Measurements from ENCODE around the gene SRSF3. TPM values are rescaled to one million over a fixed set of nuclear protein-coding genes. Genes with fewer than 3 reads are reported as not detected.
"Not testable (repeated sequence)": the region's sequence is repeated elsewhere in the genome, so short reads cannot be mapped to it uniquely, and the experiment has no call there.

The SRSF3 gene
- total RNA-seq, 1 donor from 2014 or later, result 285 TPM

DNA sequence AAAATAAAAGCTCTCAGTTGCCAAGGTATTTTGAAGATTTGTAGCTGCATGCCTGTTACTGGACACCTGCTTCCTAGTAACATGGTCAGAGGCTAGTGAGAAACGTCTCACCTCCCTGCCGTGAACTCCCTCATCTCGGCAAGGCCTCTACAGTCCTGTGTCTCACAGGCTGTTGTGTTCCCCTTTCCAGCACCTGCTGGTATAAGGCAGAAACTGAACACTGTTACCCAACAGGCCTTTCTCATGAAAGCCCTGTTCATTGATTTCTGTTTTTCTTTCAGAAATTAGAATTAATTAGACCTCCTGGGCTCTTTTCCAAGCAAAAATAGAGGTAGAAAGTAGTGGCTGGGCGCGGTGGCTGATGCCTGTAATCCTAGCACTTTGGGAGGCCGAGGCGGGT lies 17.6 kb upstream of the SRSF3 start:
- no peak for DNase-seq

DNA sequence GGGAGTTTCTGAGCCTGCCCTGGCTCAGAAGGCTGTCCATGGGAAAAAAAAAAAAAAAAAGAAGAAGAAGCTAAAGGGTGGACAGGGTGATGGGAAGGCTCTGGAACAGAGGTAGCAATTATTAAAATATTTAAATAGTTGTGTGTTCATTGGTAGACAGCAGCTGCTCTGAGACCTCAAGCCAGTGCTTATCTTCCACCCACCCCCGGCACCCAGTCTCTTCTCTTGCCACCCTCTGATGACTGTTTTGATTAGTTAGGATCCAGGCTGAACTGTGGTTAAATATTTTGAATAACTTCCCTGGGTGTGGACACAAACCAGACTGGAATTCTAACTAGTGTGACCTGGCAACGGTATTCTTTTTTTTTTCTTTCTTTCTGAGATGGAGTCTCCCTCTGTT lies 16.9 kb upstream of the SRSF3 start:
- DNase-seq, result peak; percentile 29

- no peak for DNase-seq
These were observed 16.1 kb upstream of the SRSF3 start for GRCh38 chr6:36578030-36578429.

DNA sequence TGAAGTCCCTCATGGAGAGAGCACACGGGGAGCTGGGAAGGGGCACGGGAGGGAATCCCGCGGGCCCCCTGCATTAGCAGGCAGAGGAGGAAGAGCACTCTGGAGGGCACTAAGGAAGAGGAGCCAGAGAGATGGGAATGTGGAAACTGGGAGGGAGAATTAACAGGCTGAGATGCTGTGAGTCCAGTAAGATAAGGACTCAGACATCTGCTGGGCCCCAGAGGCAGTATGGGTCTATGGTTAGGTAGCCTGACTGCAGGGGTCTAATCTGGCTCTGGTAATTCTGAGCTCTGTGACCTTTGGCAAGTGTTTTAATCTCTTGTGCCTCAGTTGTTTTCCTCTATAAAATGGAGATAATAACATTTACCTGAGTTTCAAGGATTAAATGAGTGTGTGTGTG lies 15.7 kb upstream of the SRSF3 start:
- no peak for DNase-seq

- DNase-seq, result no peak
These were observed 14.0 kb upstream of the SRSF3 start for GRCh38 chr6:36580184-36580526.

DNA sequence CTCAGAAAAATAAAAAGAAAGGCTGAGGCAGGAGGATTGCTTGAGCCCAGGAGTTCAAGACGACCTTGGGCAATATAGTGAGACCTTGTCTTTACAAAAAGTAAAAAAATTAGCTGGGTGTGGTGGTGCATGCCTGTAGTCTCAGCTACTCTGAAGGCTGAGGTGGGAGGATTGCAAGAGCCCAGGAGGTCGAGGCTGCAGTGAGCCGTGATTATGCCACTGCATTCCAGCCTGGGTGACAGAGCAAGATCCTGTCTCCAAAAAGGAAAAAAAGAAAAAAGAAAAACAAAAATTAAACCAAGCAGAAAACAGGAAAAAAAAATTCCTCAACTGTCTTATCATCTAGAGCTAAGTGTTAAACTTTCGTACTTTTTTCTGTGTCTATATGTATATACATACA lies 12.4 kb upstream of the SRSF3 start:
- DNase-seq, result no peak

DNA sequence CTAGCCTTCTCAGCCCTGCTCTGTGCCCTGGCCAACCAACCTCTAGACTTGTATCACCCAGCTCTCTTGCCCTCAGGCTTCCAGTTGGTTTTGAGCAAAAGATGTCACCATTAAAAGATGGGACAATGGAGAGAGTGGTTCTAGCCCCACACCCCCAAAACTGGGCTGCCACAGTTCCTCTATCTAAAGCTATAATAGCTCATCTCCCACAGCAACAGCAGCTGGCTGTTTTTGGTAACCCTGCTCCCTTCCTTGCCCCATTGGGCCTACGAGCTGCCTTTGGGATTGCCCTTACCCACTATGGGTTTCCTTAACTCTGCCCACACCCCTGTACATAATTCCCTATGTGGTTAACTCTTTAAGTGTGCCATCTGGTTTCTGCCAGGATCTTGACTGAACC lies 7.6 kb upstream of the SRSF3 start:
- no peak for DNase-seq

GRCh38 chr6:36589025-36589400 lies 5.1 kb upstream of the SRSF3 start:
- DNase-seq, result not testable (repeated sequence)

DNA sequence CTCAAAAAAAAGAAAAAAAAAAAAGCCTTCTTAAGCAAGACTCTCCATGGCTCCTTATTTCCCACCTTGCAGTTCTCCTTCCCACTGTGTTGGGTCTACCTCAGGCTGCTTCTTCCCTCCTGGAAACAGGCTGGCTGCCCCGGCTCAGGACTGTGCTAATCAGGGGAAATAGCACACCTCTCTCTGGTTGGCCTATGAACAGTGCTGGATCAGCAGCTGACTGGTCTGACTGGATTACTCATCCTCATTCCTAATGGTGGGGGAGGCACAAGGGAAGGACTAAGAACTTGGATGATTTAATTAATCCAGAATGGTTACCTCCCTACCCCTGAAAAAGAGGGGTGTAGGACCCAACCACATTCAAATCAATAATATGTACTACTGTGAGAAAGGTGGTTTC lies 3.9 kb upstream of the SRSF3 start:
- no peak for DNase-seq

GRCh38 chr6:36592221-36592655 lies 1.9 kb upstream of the SRSF3 start:
- no peak for DNase-seq

GRCh38 chr6:36593569-36594028 lies 563 bp upstream of the SRSF3 start:
- no peak for DNase-seq

GRCh38 chr6:36594816-36595643 lies 868 bp downstream of the SRSF3 start:
- DNase-seq, result peak; percentile 77

- peak; percentile 41 for DNase-seq
These were observed 2.2 kb downstream of the SRSF3 start for GRCh38 chr6:36596356-36596755.

- no peak for DNase-seq
These were observed 3.6 kb downstream of the SRSF3 start for GRCh38 chr6:36597775-36598174.

DNA sequence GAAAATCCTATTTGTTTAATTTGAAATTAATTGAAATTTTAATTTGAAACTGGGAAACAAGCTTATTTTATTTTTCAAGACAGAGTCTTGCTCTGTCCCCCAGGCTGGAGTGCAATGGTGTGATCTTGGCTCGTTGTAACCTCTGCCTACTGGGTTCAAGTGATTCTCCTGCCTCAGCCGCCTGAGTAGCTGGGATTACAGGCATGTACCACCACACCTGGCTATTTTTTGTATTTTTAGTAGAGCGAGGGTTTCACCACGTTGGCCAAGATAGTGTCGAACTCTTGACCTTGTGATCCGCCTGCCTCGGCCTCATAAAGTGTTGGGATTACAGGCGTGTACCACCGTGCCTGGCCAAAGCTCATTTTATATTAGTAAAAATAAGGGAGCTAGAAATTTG lies 4.2 kb downstream of the SRSF3 start:
- no peak for DNase-seq

DNA sequence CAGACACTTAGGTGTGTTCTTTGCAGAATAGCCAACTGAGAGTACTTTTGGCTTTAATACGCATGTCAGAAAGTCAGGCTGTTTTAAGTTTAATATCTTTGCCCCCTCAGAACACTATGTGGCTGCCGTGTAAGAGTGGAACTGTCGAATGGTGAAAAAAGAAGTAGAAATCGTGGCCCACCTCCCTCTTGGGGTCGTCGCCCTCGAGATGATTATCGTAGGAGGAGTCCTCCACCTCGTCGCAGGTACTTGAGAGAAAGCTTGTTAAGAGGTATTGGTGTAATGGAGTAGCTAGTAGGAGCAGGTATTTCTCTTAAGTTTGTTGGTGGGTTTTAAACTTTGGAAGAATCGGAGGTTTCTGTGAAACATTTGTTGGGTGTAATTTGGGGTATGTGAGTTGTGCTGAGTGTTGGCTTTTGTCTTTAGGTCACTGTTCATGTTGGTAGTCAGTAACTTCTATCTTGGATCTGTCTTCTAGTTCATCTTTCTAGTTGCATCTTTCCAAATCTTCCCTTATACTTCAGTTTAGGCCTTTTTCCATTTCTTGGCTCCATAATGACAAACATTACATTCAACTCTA lies 4.7 kb downstream of the SRSF3 start:
- no peak for DNase-seq

GRCh38 chr6:36599791-36600209 lies 5.6 kb downstream of the SRSF3 start:
- no peak for DNase-seq

DNA sequence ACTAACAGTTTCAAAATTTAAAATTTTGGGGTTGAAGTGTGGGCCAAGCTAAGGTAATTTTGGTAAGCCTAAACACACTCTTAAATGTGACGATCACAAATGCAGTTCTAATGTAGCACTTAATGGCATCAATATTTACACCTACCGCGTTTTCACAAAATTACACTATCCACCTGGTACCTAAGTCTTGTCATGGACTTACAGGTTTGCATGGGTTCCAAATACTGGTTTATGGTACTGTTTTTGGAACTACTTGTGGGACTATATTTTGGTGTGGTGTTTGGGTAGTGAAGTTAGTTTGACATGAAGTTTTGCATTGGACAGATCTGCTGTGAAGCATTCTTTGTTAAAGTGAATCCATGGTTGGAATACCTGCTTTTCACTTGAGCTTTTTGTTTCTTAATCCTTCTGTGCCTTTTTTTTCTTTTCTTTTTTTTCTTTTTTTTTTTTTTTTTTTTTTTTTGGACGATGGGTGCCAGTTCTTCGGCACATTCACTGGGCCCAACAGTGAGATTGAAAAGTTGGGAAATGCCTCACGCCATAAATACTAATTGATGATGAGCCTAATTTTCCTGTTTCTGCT lies 6.5 kb downstream of the SRSF3 start:
- no peak for DNase-seq

GRCh38 chr6:36601818-36602217 lies 7.7 kb downstream of the SRSF3 start:
- not testable (repeated sequence) for DNase-seq

DNA sequence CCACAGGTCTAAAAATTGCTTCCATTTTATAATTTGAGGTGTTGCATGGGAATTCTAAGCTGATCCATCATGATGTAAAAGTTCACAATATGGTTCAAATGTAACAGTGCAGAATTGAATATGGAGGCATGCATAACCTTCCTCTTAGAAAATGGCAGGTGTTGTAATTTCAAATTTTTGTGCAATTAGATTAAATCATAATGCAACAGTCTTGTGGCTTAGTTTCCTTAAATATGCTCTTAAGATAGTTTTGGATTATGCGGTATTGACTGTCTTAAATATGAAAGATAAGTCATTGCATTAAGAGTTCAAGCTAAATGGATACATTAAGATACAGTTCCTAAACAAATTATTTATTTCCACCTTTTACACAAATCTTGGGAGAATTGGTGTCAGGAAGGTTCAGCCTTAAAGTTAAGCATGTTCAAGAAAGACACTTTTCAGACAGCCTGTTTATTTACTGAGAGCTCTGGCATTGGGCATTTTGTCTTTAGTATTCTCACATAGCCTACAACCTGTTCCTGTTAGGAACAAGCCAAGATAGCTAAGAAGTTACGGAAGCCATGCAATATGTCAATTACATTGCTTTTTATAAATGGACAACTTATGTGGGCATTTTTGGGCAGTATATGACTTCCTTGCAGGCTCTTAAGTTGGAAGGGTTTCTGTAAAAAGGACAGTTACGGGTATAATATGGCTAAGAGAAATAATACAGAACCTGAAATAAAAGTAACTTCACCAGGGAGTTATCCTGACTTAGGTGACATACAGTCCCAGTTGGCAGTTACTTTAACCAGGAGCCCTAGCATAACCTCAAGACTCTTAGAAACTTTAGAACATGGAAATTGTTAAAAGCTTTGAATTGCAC lies 9.3 kb downstream of the SRSF3 start:
- DNase-seq, result no peak

DNA sequence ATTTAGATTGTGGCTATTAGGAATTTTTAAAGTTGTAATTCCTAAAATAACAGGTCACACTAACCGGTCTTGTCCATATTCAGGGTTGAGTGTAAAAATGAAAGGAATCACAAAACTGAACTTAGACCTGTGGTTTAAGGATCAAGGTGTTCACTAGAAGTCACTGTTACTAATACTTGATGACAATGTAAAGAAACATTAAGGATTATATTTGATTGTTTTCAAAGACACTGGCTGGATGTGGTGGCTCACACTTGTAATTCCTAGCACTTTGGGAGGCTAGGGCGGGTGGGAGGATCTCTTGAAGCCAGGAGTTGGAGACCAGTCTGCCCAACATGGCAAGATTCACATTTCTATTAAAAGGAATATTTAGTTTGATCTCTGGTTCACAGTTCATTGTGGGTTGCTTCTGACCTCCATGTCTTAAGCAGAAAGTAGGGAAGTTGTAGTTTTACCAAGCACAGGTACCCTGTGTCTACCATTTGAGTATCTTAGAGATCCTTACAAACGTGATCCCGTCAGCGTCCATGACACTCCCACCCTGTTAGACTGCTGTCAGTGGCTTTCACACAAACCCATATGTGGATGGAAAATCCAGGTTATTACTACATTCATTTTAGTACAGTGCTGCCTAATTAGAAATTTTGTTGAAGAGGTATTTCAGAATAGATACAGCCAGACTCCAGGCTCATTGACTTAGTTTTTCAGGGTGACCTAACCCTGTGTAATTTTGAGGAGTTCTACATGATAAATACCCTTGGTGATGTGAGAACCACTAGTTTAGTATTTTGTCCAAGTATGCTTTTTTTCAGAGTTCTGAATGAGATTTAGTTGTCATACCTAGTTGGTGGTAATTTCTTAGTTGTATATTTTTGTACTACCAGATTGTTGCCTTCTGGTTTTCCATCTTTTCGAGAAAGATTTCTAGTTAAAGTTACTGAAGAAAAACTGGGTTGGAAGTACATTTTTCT lies 10.2 kb downstream of the SRSF3 start:
- DNase-seq, result no peak

All from tongue (tissue), 2 donors.